GM23338 (cell line): Measurements from ENCODE around the gene TNFAIP1. TPM values are rescaled to one million over a fixed set of nuclear protein-coding genes. Genes with fewer than 3 reads are reported as not detected.

Source experiments
- ATAC-seq: fragments of 200-7000 bp; cut with Tn5 transposase; 3 replicates; pipeline ENCODE4 v1.9.1; 2020
- DNase-seq: peaks from one replicate; pipeline ENCODE4 v3.0.0-alpha.2; 2015; ENCODE audit warnings: low spot score
- H2AFZ ChIP-seq: fragments of 200-600 bp; sonication (generic); 2 replicates; pipeline ENCODE4 v1.8.0; 2016; ENCODE audit warnings: antibody characterized with exemption, mild to moderate bottlenecking, moderate library complexity
- H3F3A ChIP-seq: fragments of 200-600 bp; sonication (generic); replicated peaks from 2 replicates; pipeline ENCODE4 v1.8.0; 2017; ENCODE audit warnings: antibody characterized with exemption, mixed run types, low read depth
- H3K27ac ChIP-seq: fragments of 200-600 bp; sonication (generic); 2 replicates; pipeline ENCODE4 v1.6.1; 2016; ENCODE audit warnings: low read depth
- H3K27me3 ChIP-seq: fragments of 200-600 bp; sonication (generic); 2 replicates; pipeline ENCODE4 v1.8.0; 2016; ENCODE audit warnings: mild to moderate bottlenecking, mixed run types, moderate library complexity; ENCODE audit not compliant: insufficient read depth
- H3K36me3 ChIP-seq: fragments of 200-600 bp; sonication (generic); 2 replicates; pipeline ENCODE4 v1.8.0; 2016; ENCODE audit warnings: mild to moderate bottlenecking; ENCODE audit not compliant: insufficient read depth
- H3K4me1 ChIP-seq: fragments of 200-600 bp; sonication (generic); 2 replicates; pipeline ENCODE4 v1.8.0; 2016; ENCODE audit warnings: mild to moderate bottlenecking, moderate library complexity; ENCODE audit not compliant: insufficient read depth
- H3K4me2 ChIP-seq: fragments of 200-600 bp; sonication (generic); 2 replicates; pipeline ENCODE4 v1.7.1; 2017; ENCODE audit warnings: mixed run types
- H3K4me3 ChIP-seq: fragments of 200-600 bp; sonication (generic); 2 replicates; pipeline ENCODE4 v1.6.1; 2016; ENCODE audit warnings: mixed run types
- H3K79me2 ChIP-seq: fragments of 200-600 bp; sonication (generic); replicated peaks from 2 replicates; pipeline ENCODE4 v1.8.0; 2017; ENCODE audit warnings: mild to moderate bottlenecking; ENCODE audit not compliant: insufficient read depth
- H3K9me2 ChIP-seq: fragments of 200-600 bp; sonication (generic); 2 replicates; pipeline ENCODE4 v1.8.0; 2017; ENCODE audit not compliant: insufficient read depth
- H4K20me1 ChIP-seq: fragments of 200-600 bp; sonication (generic); replicated peaks from 2 replicates; pipeline ENCODE4 v1.8.0; 2017; ENCODE audit warnings: mild to moderate bottlenecking; ENCODE audit not compliant: insufficient read depth
- H3K27ac Mint-ChIP-seq: 2 replicates; pipeline ENCODE4 v1.8.0; 2020; ENCODE audit warnings: inconsistent platforms, mild to moderate bottlenecking, moderate library complexity, mixed read lengths
- H3K27me3 Mint-ChIP-seq: 3 replicates; pipeline ENCODE4 v1.8.0; 2022; ENCODE audit warnings: low read depth, mild to moderate bottlenecking, moderate library complexity, mixed read lengths, inconsistent platforms; ENCODE audit not compliant: insufficient read depth, poor library complexity
- H3K36me3 Mint-ChIP-seq: 3 replicates; pipeline ENCODE4 v1.8.0; 2021; ENCODE audit warnings: low read depth, mild to moderate bottlenecking, inconsistent platforms, moderate library complexity, mixed read lengths
- H3K4me1 Mint-ChIP-seq: 3 replicates; pipeline ENCODE4 v1.8.0; 2020; ENCODE audit warnings: mild to moderate bottlenecking, inconsistent platforms, mixed read lengths
- H3K4me3 Mint-ChIP-seq: 3 replicates; pipeline ENCODE4 v1.8.0; 2021; ENCODE audit warnings: moderate library complexity, mild to moderate bottlenecking, inconsistent platforms, mixed read lengths
- H3K9me3 Mint-ChIP-seq: 3 replicates; pipeline ENCODE4 v1.8.0; 2020; ENCODE audit warnings: moderate library complexity, mild to moderate bottlenecking, inconsistent platforms, mixed read lengths
- CREB1 ChIP-seq: fragments of 250-450 bp; sonication (Bioruptor Pico); IDR thresholded peaks from 2 replicates; pipeline ENCODE4 v1.5.0; 2020; ENCODE audit warnings: low read depth, mild to moderate bottlenecking, moderate library complexity
- POLR2AphosphoS5 ChIP-seq: IDR thresholded peaks from 2 replicates; pipeline ENCODE4 v1.6.1; 2016; ENCODE audit warnings: antibody characterized with exemption, low read depth
- ZNF114 ChIP-seq: fragments of 250-450 bp; sonication (Bioruptor Pico); IDR thresholded peaks from 2 replicates; pipeline ENCODE4 v1.5.0; 2020; ENCODE audit warnings: mild to moderate bottlenecking, moderate library complexity
- ZNF331 ChIP-seq: fragments of 250-450 bp; sonication (Bioruptor Pico); IDR thresholded peaks from 2 replicates; pipeline ENCODE4 v1.5.0; 2020; ENCODE audit warnings: low read depth, mild to moderate bottlenecking, moderate library complexity
- polyA plus RNA-seq: library from polyadenylated mRNA; unstranded; fragments of >200 nt; fragmentation: Nextera tagmentation; extraction: Ambion mirVana; gene quantifications from 2 replicates; pipeline ENCODE4 v1.2.1, GENCODE V29; 2016
- total RNA-seq: library from RNA; depleted of rRNA; stranded (reverse); fragments of >200 nt; shearing (Covaris generic); gene quantifications from 2 replicates; pipeline ENCODE4 v1.2.3, GENCODE V29; 2014
- TF ChIP-seq, protein P1 (sequence below): IDR thresholded peaks from 2 replicates; pipeline ENCODE4 v1.6.1; 2016; ENCODE audit warnings: antibody characterized with exemption
- TF ChIP-seq, protein P2 (sequence below): IDR thresholded peaks from one replicate; pipeline ENCODE4 v1.6.1; 2018; ENCODE audit warnings: antibody characterized with exemption; ENCODE audit not compliant: unreplicated experiment

The TNFAIP1 gene
- total and polyA plus RNA-seq, 2 experiments from 2014 or later = 6.3 to 13.1 TPM

DNA sequence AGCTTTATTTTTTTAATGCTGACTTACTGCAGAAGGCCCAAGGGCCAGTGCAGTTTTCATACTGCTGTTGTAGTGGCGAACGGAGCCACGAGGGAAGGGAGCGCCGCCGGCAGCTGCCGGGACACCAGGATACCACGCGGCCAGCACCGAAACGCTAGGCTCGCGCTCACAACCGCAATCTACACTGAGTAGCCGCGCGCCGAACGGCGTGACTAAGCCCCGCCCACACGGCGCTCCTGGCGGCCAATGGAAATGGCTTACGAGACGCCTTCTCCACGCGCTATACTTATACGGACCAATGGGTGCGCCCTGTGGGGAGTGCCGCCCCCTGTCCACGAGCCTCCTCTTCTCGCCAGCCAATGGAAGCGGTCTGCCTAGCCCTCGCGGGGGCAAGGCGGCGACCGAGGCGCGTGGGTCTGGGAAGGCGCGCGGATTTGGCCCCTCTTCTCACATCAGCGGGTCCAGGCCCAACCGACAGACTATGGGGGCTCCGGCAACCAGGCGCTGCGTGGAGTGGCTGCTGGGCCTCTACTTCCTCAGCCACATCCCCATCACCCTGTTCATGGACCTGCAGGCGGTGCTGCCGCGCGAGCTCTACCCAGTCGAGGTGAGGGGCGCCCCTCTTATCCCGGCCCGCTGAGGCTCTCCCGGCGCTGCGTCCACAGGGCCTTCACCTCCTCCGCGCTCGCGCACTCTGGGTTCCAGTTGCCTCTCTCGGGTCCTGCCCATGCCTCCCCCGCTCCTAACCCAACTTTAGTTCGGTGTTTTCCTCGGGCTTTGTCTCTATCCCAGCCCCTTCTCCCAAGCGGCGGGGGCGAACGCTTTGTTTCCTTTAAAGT, 16.6 kb upstream of the TNFAIP1 start, which contains the start of gene TMEM97:
Gene TMEM97 (plus strand): TSS at position 442 of the 839 bp plus-strand sequence. CDS start 40 bp downstream, at position 482.
- Mint-ChIP-seq H3K4me1 (peaks cover 47% of the 10 kb centered on the region), H3K9me3 (no peaks in the 10 kb centered on the region; the same call in 2 of the 3 replicates), H3K36me3 (peaks cover 29% of the 10 kb centered on the region), H3K27me3 (peaks cover 19% of the 10 kb centered on the region), H3K27ac (peak within 1 kb of the TSS; percentile 95), H3K4me3 (peak within 1 kb of the TSS; percentile 83)
- ATAC-seq = peak; percentile 90
- no peaks in the 10 kb centered on the region for H3K27me3 ChIP-seq
- peak; percentile 98 for DNase-seq
- peak within 1 kb of the TSS; percentile 94 for H3K4me2 ChIP-seq
- peak; percentile 59 for TF ChIP-seq CREB1
- TF ChIP-seq, protein P1, sequence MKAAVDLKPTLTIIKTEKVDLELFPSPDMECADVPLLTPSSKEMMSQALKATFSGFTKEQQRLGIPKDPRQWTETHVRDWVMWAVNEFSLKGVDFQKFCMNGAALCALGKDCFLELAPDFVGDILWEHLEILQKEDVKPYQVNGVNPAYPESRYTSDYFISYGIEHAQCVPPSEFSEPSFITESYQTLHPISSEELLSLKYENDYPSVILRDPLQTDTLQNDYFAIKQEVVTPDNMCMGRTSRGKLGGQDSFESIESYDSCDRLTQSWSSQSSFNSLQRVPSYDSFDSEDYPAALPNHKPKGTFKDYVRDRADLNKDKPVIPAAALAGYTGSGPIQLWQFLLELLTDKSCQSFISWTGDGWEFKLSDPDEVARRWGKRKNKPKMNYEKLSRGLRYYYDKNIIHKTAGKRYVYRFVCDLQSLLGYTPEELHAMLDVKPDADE = no peak
- TF ChIP-seq, protein P2, sequence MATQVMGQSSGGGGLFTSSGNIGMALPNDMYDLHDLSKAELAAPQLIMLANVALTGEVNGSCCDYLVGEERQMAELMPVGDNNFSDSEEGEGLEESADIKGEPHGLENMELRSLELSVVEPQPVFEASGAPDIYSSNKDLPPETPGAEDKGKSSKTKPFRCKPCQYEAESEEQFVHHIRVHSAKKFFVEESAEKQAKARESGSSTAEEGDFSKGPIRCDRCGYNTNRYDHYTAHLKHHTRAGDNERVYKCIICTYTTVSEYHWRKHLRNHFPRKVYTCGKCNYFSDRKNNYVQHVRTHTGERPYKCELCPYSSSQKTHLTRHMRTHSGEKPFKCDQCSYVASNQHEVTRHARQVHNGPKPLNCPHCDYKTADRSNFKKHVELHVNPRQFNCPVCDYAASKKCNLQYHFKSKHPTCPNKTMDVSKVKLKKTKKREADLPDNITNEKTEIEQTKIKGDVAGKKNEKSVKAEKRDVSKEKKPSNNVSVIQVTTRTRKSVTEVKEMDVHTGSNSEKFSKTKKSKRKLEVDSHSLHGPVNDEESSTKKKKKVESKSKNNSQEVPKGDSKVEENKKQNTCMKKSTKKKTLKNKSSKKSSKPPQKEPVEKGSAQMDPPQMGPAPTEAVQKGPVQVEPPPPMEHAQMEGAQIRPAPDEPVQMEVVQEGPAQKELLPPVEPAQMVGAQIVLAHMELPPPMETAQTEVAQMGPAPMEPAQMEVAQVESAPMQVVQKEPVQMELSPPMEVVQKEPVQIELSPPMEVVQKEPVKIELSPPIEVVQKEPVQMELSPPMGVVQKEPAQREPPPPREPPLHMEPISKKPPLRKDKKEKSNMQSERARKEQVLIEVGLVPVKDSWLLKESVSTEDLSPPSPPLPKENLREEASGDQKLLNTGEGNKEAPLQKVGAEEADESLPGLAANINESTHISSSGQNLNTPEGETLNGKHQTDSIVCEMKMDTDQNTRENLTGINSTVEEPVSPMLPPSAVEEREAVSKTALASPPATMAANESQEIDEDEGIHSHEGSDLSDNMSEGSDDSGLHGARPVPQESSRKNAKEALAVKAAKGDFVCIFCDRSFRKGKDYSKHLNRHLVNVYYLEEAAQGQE = peak; percentile 25
- TF ChIP-seq POLR2AphosphoS5 = peak; percentile 89
- TF ChIP-seq ZNF331 (CRISPR knock-in tag) = no peak
- peaks cover 43% of the 10 kb centered on the region for H3K4me1 ChIP-seq
- peaks cover 49% of the 10 kb centered on the region for H3K79me2 ChIP-seq
- H3K27ac ChIP-seq = peak within 1 kb of the TSS; percentile 70
- H3K9me2 ChIP-seq = no peaks in the 10 kb centered on the region
- H3K36me3 ChIP-seq = no peaks in the 10 kb centered on the region
- peaks cover 5% of the 10 kb centered on the region; the same call in 1 of the 2 replicates for H3F3A ChIP-seq
- peak within 1 kb of the TSS; percentile 80 for H3K4me3 ChIP-seq
- H2AFZ ChIP-seq = peak within 1 kb of the TSS; percentile 61
- peaks cover 39% of the 10 kb centered on the region for H4K20me1 ChIP-seq

DNA sequence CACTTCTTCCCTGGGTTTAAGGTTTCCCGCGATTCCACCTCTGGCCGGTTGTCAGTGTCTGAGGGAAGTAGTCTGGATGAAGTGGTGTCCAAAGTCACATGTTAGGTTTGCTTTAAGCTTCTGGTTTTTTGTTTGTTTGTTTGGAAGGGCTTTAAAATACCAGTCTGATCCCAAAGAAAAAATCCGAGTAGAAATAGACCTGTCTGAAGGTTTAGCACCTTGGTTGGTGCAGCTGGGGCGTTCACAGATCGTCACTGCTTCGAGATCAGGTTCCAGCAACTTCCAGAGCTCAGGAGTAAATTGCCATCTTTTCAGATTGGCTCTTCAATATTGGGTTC, 16.0 kb upstream of the TNFAIP1 start:
- peaks cover 55% of the 10 kb centered on the region for H3K79me2 ChIP-seq
- H3F3A ChIP-seq = peaks cover 5% of the 10 kb centered on the region; the same call in 1 of the 2 replicates
- peak overlapping the region; percentile 70 for H3K27ac ChIP-seq
- peaks cover 45% of the 10 kb centered on the region for H4K20me1 ChIP-seq
- peaks cover 49% of the 10 kb centered on the region for H3K4me1 ChIP-seq
- no peak for DNase-seq
- TF ChIP-seq ZNF114 (CRISPR knock-in tag) = no peak
- Mint-ChIP-seq H3K9me3 (no peaks in the 10 kb centered on the region; the same call in 2 of the 3 replicates), H3K4me3 (peak overlapping the region; percentile 83), H3K27ac (peak overlapping the region; percentile 95), H3K27me3 (peaks cover 19% of the 10 kb centered on the region), H3K4me1 (peaks cover 47% of the 10 kb centered on the region), H3K36me3 (peaks cover 29% of the 10 kb centered on the region)
- H3K4me3 ChIP-seq = peak overlapping the region; percentile 80
- no peaks in the 10 kb centered on the region for H3K36me3 ChIP-seq
- no peaks in the 10 kb centered on the region for H3K27me3 ChIP-seq
- H3K4me2 ChIP-seq = peak overlapping the region; percentile 94
- no peak for ATAC-seq
- no peak overlapping the region for H2AFZ ChIP-seq
- H3K9me2 ChIP-seq = no peaks in the 10 kb centered on the region
